Breast epithelium (tissue), 4 donors: Measurements from ENCODE around the gene ACCSL. TPM values are rescaled to one million over a fixed set of nuclear protein-coding genes. Genes with fewer than 3 reads are reported as not detected.

ENCODE experiments used
- DNase-seq, 2 donors: peaks; one replicate each; pipeline ENCODE4 v3.0.0-alpha.2; 2019; ENCODE audit warnings: low spot score in 2 of 2
- H3K27ac ChIP-seq, 2 donors: fragments of 200-600 bp; sonication (generic) in 1 of 2; one replicate each; pipeline ENCODE4 v1.5.1; 2016 to 2019; ENCODE audit warnings: mild to moderate bottlenecking in 1 of 2
- H3K27me3 ChIP-seq, 2 donors: fragments of 200-600 bp; sonication (generic) in 1 of 2; one replicate each; pipeline versions ENCODE4 v1.5.1 to v1.6.0; 2017 to 2019; ENCODE audit warnings: control low read depth in 1 of 2, mild to moderate bottlenecking in 1 of 2
- H3K36me3 ChIP-seq: fragments of 200-600 bp; one replicate; pipeline ENCODE4 v1.5.1; 2019
- H3K4me1 ChIP-seq, 2 donors: fragments of 200-600 bp; sonication (generic); one replicate each; pipeline ENCODE4 v1.5.1; 2016 to 2019; ENCODE audit warnings: control low read depth in 1 of 2
- H3K4me3 ChIP-seq, 3 donors: fragments of 200-600 bp; sonication (generic); 1 replicate in 2 of 3; 2 replicates in 1 of 3; pipeline ENCODE4 v1.5.1; 2016 to 2019; ENCODE audit warnings: mild to moderate bottlenecking in 3 of 3, moderate library complexity in 2 of 3
- H3K9me3 ChIP-seq, 2 donors: fragments of 200-600 bp; sonication (generic) in 1 of 2; one replicate each; pipeline ENCODE4 v1.5.1; 2016 to 2019; ENCODE audit warnings: control low read depth in 1 of 2
- CTCF ChIP-seq, 3 donors: fragments of 450-650 bp; IDR thresholded peaks; one replicate each; pipeline ENCODE4 v1.5.1; 2016 to 2017; ENCODE audit warnings: antibody characterized with exemption in 3 of 3, mild to moderate bottlenecking in 3 of 3, moderate library complexity in 3 of 3
- POLR2A ChIP-seq: fragments of 450-650 bp; IDR thresholded peaks from one replicate; pipeline ENCODE4 v1.6.1; 2016; ENCODE audit warnings: antibody characterized with exemption, mild to moderate bottlenecking, moderate library complexity
- POLR2AphosphoS5 ChIP-seq, 3 donors: sonication (generic); formaldehyde crosslinking; IDR thresholded peaks; one replicate each; pipeline ENCODE4 v1.6.1; 2017; ENCODE audit warnings: antibody characterized with exemption in 3 of 3
- intact Hi-C: fragments of 100-400 bp; cut with DNase I; formaldehyde crosslinking; loops from one replicate; pipeline ENCODE4 v1.15.1; 2023; ENCODE audit warnings: low total_unique reads
- total RNA-seq, 3 donors: library from RNA; depleted of rRNA; stranded (reverse); fragments of >200 nt; gene quantifications; one replicate each; pipeline ENCODE4 v1.1.0, GENCODE V29; 2016

The ACCSL gene
- total RNA-seq, 3 donors from 2014 or later = not detected

GRCh38 chr11:44085330-44085729, 37.5 kb downstream of the ACCSL start:
- Histone ChIP-seq H3K4me3 (no peak overlapping the region), H3K4me1 (no peaks in the 10 kb centered on the region), H3K9me3 (no peaks in the 10 kb centered on the region), H3K27me3 (no peaks in the 10 kb centered on the region), H3K27ac (no peak overlapping the region), H3K36me3 (no peaks in the 10 kb centered on the region)
- TF ChIP-seq POLR2AphosphoS5 (IDR thresholded peaks at IDR 0.05) (no peak), POLR2A (no peak), CTCF (IDR thresholded peaks at IDR 0.05) (no peak)
- no peak for DNase-seq
- intact Hi-C loops = no loop called here

- H3K4me1 ChIP-seq = no peaks in the 10 kb centered on the region
- H3K36me3 ChIP-seq = no peaks in the 10 kb centered on the region
- no peak overlapping the region for H3K4me3 ChIP-seq
- intact Hi-C loops = no loop called here
- no peak for DNase-seq
- H3K27ac ChIP-seq = no peak overlapping the region
- H3K9me3 ChIP-seq = no peaks in the 10 kb centered on the region
- TF ChIP-seq POLR2A (no peak), POLR2AphosphoS5 (IDR thresholded peaks at IDR 0.05) (no peak), CTCF (IDR thresholded peaks at IDR 0.05) (no peak)
- H3K27me3 ChIP-seq = no peaks in the 10 kb centered on the region
Measured at GRCh38 chr11:44088377-44088776, 40.6 kb downstream of the ACCSL start.

- Histone ChIP-seq H3K4me3 (no peak overlapping the region), H3K36me3 (no peaks in the 10 kb centered on the region), H3K4me1 (no peaks in the 10 kb centered on the region), H3K9me3 (no peaks in the 10 kb centered on the region), H3K27me3 (no peaks in the 10 kb centered on the region), H3K27ac (no peak overlapping the region)
- no peak for DNase-seq
- no peak for TF ChIP-seq POLR2A
- intact Hi-C loops = no loop called here
Measured at GRCh38 chr11:44088871-44089270, 41.1 kb downstream of the ACCSL start.

GRCh38 chr11:44090539-44090938, 42.8 kb downstream of the ACCSL start:
- TF ChIP-seq CTCF (IDR thresholded peaks at IDR 0.05) = no peak
- TF ChIP-seq POLR2AphosphoS5 (IDR thresholded peaks at IDR 0.05) = no peak
- TF ChIP-seq POLR2A = no peak
- intact Hi-C loops = no loop called here

GRCh38 chr11:44094260-44094868, 46.6 kb downstream of the ACCSL start:
- H3K27ac ChIP-seq = no peak overlapping the region
- no peaks in the 10 kb centered on the region for H3K27me3 ChIP-seq
- intact Hi-C loops = no loop called here
- no peak overlapping the region for H3K4me3 ChIP-seq
- no peaks in the 10 kb centered on the region for H3K9me3 ChIP-seq
- TF ChIP-seq CTCF (IDR thresholded peaks at IDR 0.05) (peak; percentile 36 to 78 (median 62)), POLR2A (no peak)
- no peaks in the 10 kb centered on the region for H3K4me1 ChIP-seq
- H3K36me3 ChIP-seq = no peaks in the 10 kb centered on the region
- peak; percentile 57 to 76 for DNase-seq

More at GRCh38 chr11:44090539-44090938, 42.8 kb downstream of the ACCSL start:
- H3K36me3 ChIP-seq = no peaks in the 10 kb centered on the region
- H3K27ac ChIP-seq = no peak overlapping the region
- no peaks in the 10 kb centered on the region for H3K9me3 ChIP-seq
- H3K27me3 ChIP-seq = no peaks in the 10 kb centered on the region
- no peak for DNase-seq
- no peaks in the 10 kb centered on the region for H3K4me1 ChIP-seq
- H3K4me3 ChIP-seq = no peak overlapping the region
